ENCODE data around the gene ATAD2B.
"Not testable (repeated sequence)": the region's sequence is repeated elsewhere in the genome, so short reads cannot be mapped to it uniquely, and the experiment has no call there.

Gene ATAD2B

GRCh38 chr2:23734416-23734815 lies 192.5 kb downstream of the ATAD2B start:
- no peak overlapping the region for H3K4me3 ChIP-seq (ENCODE audit: low read depth, low read length)
- no peak for TF ChIP-seq CTCF (IDR thresholded peaks at IDR 0.05; ENCODE audit: borderline replicate concordance, insufficient read depth, low read depth, low read length)

GRCh38 chr2:23723029-23723428 lies 203.9 kb downstream of the ATAD2B start:
- H3K4me3 ChIP-seq (ENCODE audit: low read depth, low read length), result not testable (repeated sequence)

- no peak for TF ChIP-seq CTCF (IDR thresholded peaks at IDR 0.05; ENCODE audit: borderline replicate concordance, insufficient read depth, low read depth, low read length)
- no peak overlapping the region for H3K4me3 ChIP-seq (ENCODE audit: low read depth, low read length)
Measured at GRCh38 chr2:23722255-23722654, 204.7 kb downstream of the ATAD2B start.

- no peak for TF ChIP-seq CTCF (IDR thresholded peaks at IDR 0.05; ENCODE audit: borderline replicate concordance, insufficient read depth, low read depth, low read length)
- H3K4me3 ChIP-seq (ENCODE audit: low read depth, low read length), result no peak overlapping the region
Measured at GRCh38 chr2:23721454-23721826, 205.5 kb downstream of the ATAD2B start.

- no peak for TF ChIP-seq CTCF (IDR thresholded peaks at IDR 0.05; ENCODE audit: borderline replicate concordance, insufficient read depth, low read depth, low read length)
Measured at GRCh38 chr2:23720705-23721453, 206.0 kb downstream of the ATAD2B start.

GRCh38 chr2:23719716-23720115 lies 207.2 kb downstream of the ATAD2B start:
- no peak for TF ChIP-seq CTCF (IDR thresholded peaks at IDR 0.05; ENCODE audit: borderline replicate concordance, insufficient read depth, low read depth, low read length)
- no peak overlapping the region for H3K4me3 ChIP-seq (ENCODE audit: low read depth, low read length)

More at GRCh38 chr2:23720705-23721453, 206.0 kb downstream of the ATAD2B start:
- H3K4me3 ChIP-seq (ENCODE audit: low read depth, low read length), result no peak overlapping the region

- TF ChIP-seq CTCF (IDR thresholded peaks at IDR 0.05; ENCODE audit: borderline replicate concordance, insufficient read depth, low read depth, low read length), result no peak
- no peak overlapping the region for H3K4me3 ChIP-seq (ENCODE audit: low read depth, low read length)
Measured at GRCh38 chr2:23718931-23719700, 207.8 kb downstream of the ATAD2B start.

All from GM12875 (cell line).